Astrocyte of the cerebellum (primary cell): ENCODE data around the gene IFT88.

Source experiments
- DNase-seq: peaks from one replicate; pipeline ENCODE4 v3.0.0-alpha.2; 2011; ENCODE audit warnings: low read depth
- H3K4me3 ChIP-seq: 2 replicates; pipeline ENCODE4 v1.5.1; 2011; ENCODE audit warnings: mild to moderate bottlenecking, low read depth, low read length, moderate library complexity
- CTCF ChIP-seq: IDR thresholded peaks from 2 replicates; pipeline ENCODE4 v1.5.1; 2012; ENCODE audit warnings: low read length, low read depth, moderate library complexity, mild to moderate bottlenecking; ENCODE audit errors: missing control alignments
- in situ Hi-C: cut with HindIII; loops from 2 replicates; pipeline ENCODE4 v1.10.0; 2017; ENCODE audit warnings: low sequenced_read_pairs

The IFT88 gene

GRCh38 chr13:20717581-20718542 lies 150.9 kb downstream of the IFT88 start:
- no peak for TF ChIP-seq CTCF
- no peak overlapping the region for H3K4me3 ChIP-seq
- no peak for DNase-seq
- in situ Hi-C loops = loop anchor here (25.0 kb wide), 1 partner anchor 531 kb away; the partner anchor contains the start of gene GJB2

- in situ Hi-C loops = loop anchor here (25.0 kb wide), 1 partner anchor 532 kb away; the partner anchor contains the start of gene GJB2
- no peak for TF ChIP-seq CTCF
- DNase-seq = no peak
- no peak overlapping the region for H3K4me3 ChIP-seq
These were observed 152.1 kb downstream of the IFT88 start for GRCh38 chr13:20718958-20719566.

GRCh38 chr13:20719783-20720182 lies 152.8 kb downstream of the IFT88 start:
- in situ Hi-C loops = loop anchor here (25.0 kb wide), 1 partner anchor 532 kb away; the partner anchor contains the start of gene GJB2

GRCh38 chr13:20720499-20720898 lies 153.5 kb downstream of the IFT88 start:
- in situ Hi-C loops = loop anchor here (25.0 kb wide), 1 partner anchor 533 kb away; the partner anchor contains the start of gene GJB2
- no peak for TF ChIP-seq CTCF
- DNase-seq = no peak
- H3K4me3 ChIP-seq = no peak overlapping the region

More at GRCh38 chr13:20719783-20720182, 152.8 kb downstream of the IFT88 start:
- DNase-seq = no peak
- TF ChIP-seq CTCF = no peak
- no peak overlapping the region for H3K4me3 ChIP-seq

GRCh38 chr13:20721058-20721453 lies 154.1 kb downstream of the IFT88 start:
- no peak overlapping the region for H3K4me3 ChIP-seq
- no peak for TF ChIP-seq CTCF
- DNase-seq = no peak
- in situ Hi-C loops = loop anchor here (25.0 kb wide), 1 partner anchor 534 kb away; the partner anchor contains the start of gene GJB2

GRCh38 chr13:20721454-20722357 lies 154.7 kb downstream of the IFT88 start:
- TF ChIP-seq CTCF = no peak
- peak; percentile 24 for DNase-seq
- in situ Hi-C loops = loop anchor here (25.0 kb wide), 1 partner anchor 534 kb away; the partner anchor contains the start of gene GJB2
- peak overlapping the region; percentile 20 for H3K4me3 ChIP-seq
